Endothelial cell of umbilical vein (primary cell): Measurements from ENCODE around the gene USP40.

ENCODE experiments used
- CTCF ChIP-seq, 2 donors: IDR thresholded peaks; 1 replicate in 1 of 2; 2 replicates in 1 of 2; pipeline ENCODE4 v1.5.1; 2011; ENCODE audit warnings: low read length in 2 of 2, mild to moderate bottlenecking in 2 of 2, moderate library complexity in 2 of 2, control low read depth in 1 of 2, inconsistent platforms in 1 of 2, low read depth in 1 of 2; ENCODE audit not compliant: insufficient read depth in 1 of 2; ENCODE audit errors: extremely low read depth in 1 of 2
- MAX ChIP-seq: IDR thresholded peaks from 2 replicates; pipeline ENCODE4 v1.6.1; 2011; ENCODE audit not compliant: insufficient read depth, insufficient read length

GRCh38 chr2:233436191-233436581 lies 130.4 kb downstream of the USP40 start:
- TF ChIP-seq MAX (no peak), CTCF (IDR thresholded peaks at IDR 0.05; ENCODE audit: extremely low read depth in 1 of 2, insufficient read depth in 1 of 2, low read depth in 1 of 2, low read length in 2 of 2) (no peak)
